DMS 273 (cell line): Measurements from ENCODE around the gene KCP.
A peak's percentile ranks its signal among the peaks of the same experiment; 100 is the strongest.

Experiments used
- DNase-seq: peaks from one replicate; lab custom pipeline; 2025; ENCODE audit not compliant: unreplicated experiment; lab: John Stamatoyannopoulos, UW

Gene KCP

GRCh38 chr7:128939075-128939860 lies 28.8 kb upstream of the KCP start:
- no peak for DNase-seq

- DNase-seq: no peak
Measured at GRCh38 chr7:128938544-128939074, 28.1 kb upstream of the KCP start.

GRCh38 chr7:128937647-128938543 lies 27.4 kb upstream of the KCP start, which contains the start of gene IRF5:
IRF5 (plus strand) TSS chr7:128937927; CDS start chr7:128942082, 4,155 bp downstream.
- DNase-seq: peak; percentile 69

- no peak for DNase-seq
Measured at GRCh38 chr7:128937271-128937646, 26.8 kb upstream of the KCP start.

GRCh38 chr7:128936798-128937197 lies 26.3 kb upstream of the KCP start:
- DNase-seq: no peak

GRCh38 chr7:128935342-128935730 lies 24.8 kb upstream of the KCP start:
- DNase-seq: no peak

GRCh38 chr7:128934361-128935341 lies 24.1 kb upstream of the KCP start:
- DNase-seq: no peak

GRCh38 chr7:128933180-128933891 lies 22.8 kb upstream of the KCP start:
- no peak for DNase-seq

GRCh38 chr7:128932862-128933179 lies 22.3 kb upstream of the KCP start:
- no peak for DNase-seq

GRCh38 chr7:128931965-128932861 lies 21.7 kb upstream of the KCP start:
- DNase-seq: no peak

GRCh38 chr7:128931190-128931798 lies 20.8 kb upstream of the KCP start:
- DNase-seq: no peak

GRCh38 chr7:128928882-128929788 lies 18.6 kb upstream of the KCP start:
- DNase-seq: no peak

GRCh38 chr7:128928159-128928813 lies 17.8 kb upstream of the KCP start:
- DNase-seq: no peak

- DNase-seq: no peak
Measured at GRCh38 chr7:128924707-128925588, 14.4 kb upstream of the KCP start.

- no peak for DNase-seq
Measured at GRCh38 chr7:128923411-128923800, 12.9 kb upstream of the KCP start.
